Dendritic cell treated with granulocyte-macrophage colony-stimulating factor and Interleukin-4, amounts not matched to agents 40 ng/mL and 50 ng/mL, for 4 days (primary cell): ENCODE measurements around the gene ALDH2.
A peak's percentile ranks its signal among the peaks of the same experiment; 100 is the strongest.
"Not testable (repeated sequence)": the region's sequence is repeated elsewhere in the genome, so short reads cannot be mapped to it uniquely, and the experiment has no call there.

ENCODE experiments used
- H3K27ac Mint-ChIP-seq: one replicate; pipeline ENCODE4 v1.8.0; 2022; ENCODE audit warnings: mild to moderate bottlenecking, mixed read lengths
- H3K27me3 Mint-ChIP-seq: one replicate; pipeline ENCODE4 v1.8.0; 2022; ENCODE audit warnings: mild to moderate bottlenecking, mixed read lengths
- H3K36me3 Mint-ChIP-seq: one replicate; pipeline ENCODE4 v1.8.0; 2022; ENCODE audit warnings: low read depth, mixed read lengths
- H3K4me1 Mint-ChIP-seq: one replicate; pipeline ENCODE4 v1.8.0; 2022; ENCODE audit warnings: low read depth, mixed read lengths
- H3K4me3 Mint-ChIP-seq: one replicate; pipeline ENCODE4 v1.8.0; 2022; ENCODE audit warnings: mild to moderate bottlenecking, moderate library complexity, mixed read lengths
- H3K9me3 Mint-ChIP-seq: one replicate; pipeline ENCODE4 v1.8.0; 2022; ENCODE audit warnings: mixed read lengths
- intact Hi-C: fragments of 100-400 bp; cut with micrococcal nuclease; formaldehyde crosslinking; loops from one replicate; pipeline ENCODE4 v1.15.0; 2022

ALDH2 gene

GRCh38 chr12:111749391-111749790, 17.3 kb upstream of the ALDH2 start:
- intact Hi-C loops, result no loop called here
- H3K4me1 Mint-ChIP-seq, result no peaks in the 10 kb centered on the region
- H3K36me3 Mint-ChIP-seq, result peaks cover 93% of the 10 kb centered on the region
- no peaks in the 10 kb centered on the region for H3K27me3 Mint-ChIP-seq
- no peaks in the 10 kb centered on the region for H3K9me3 Mint-ChIP-seq
- H3K27ac Mint-ChIP-seq, result no peak overlapping the region
- no peak overlapping the region for H3K4me3 Mint-ChIP-seq

- H3K9me3 Mint-ChIP-seq, result no peaks in the 10 kb centered on the region
- peaks cover 84% of the 10 kb centered on the region for H3K36me3 Mint-ChIP-seq
- intact Hi-C loops, result loop anchor here (1.0 kb wide), 2 partner anchors 35 to 60 kb away; no protein-coding TSS in a partner anchor
- peaks cover 15% of the 10 kb centered on the region for H3K4me1 Mint-ChIP-seq
- no peak overlapping the region for H3K4me3 Mint-ChIP-seq
- no peak overlapping the region for H3K27ac Mint-ChIP-seq
- H3K27me3 Mint-ChIP-seq, result no peaks in the 10 kb centered on the region
Observed at GRCh38 chr12:111753144-111753881, 13.4 kb upstream of the ALDH2 start.

- Mint-ChIP-seq H3K4me1 (peaks cover 25% of the 10 kb centered on the region), H3K4me3 (no peak overlapping the region), H3K9me3 (no peaks in the 10 kb centered on the region), H3K27ac (no peak overlapping the region), H3K27me3 (no peaks in the 10 kb centered on the region), H3K36me3 (peaks cover 75% of the 10 kb centered on the region)
- intact Hi-C loops, result no loop called here
Observed at GRCh38 chr12:111754671-111755070, 12.1 kb upstream of the ALDH2 start.

- Mint-ChIP-seq H3K4me1 (peaks cover 29% of the 10 kb centered on the region), H3K27me3 (no peaks in the 10 kb centered on the region), H3K4me3 (no peak overlapping the region), H3K9me3 (no peaks in the 10 kb centered on the region), H3K27ac (no peak overlapping the region), H3K36me3 (peaks cover 61% of the 10 kb centered on the region)
- intact Hi-C loops, result no loop called here
Observed at GRCh38 chr12:111756196-111756595, 10.5 kb upstream of the ALDH2 start.

GRCh38 chr12:111756681-111757080, 10.1 kb upstream of the ALDH2 start:
- H3K9me3 Mint-ChIP-seq, result no peaks in the 10 kb centered on the region
- H3K4me3 Mint-ChIP-seq, result no peak overlapping the region
- no peaks in the 10 kb centered on the region for H3K27me3 Mint-ChIP-seq
- H3K27ac Mint-ChIP-seq, result peak overlapping the region; percentile 71
- intact Hi-C loops, result no loop called here
- H3K36me3 Mint-ChIP-seq, result peaks cover 61% of the 10 kb centered on the region
- H3K4me1 Mint-ChIP-seq, result peaks cover 31% of the 10 kb centered on the region

- no peak overlapping the region for H3K4me3 Mint-ChIP-seq
- H3K27ac Mint-ChIP-seq, result peak overlapping the region; percentile 71
- no peaks in the 10 kb centered on the region for H3K27me3 Mint-ChIP-seq
- H3K9me3 Mint-ChIP-seq, result no peaks in the 10 kb centered on the region
- peaks cover 54% of the 10 kb centered on the region for H3K36me3 Mint-ChIP-seq
- intact Hi-C loops, result no loop called here
- peaks cover 39% of the 10 kb centered on the region for H3K4me1 Mint-ChIP-seq
Observed at GRCh38 chr12:111757361-111758119, 9.2 kb upstream of the ALDH2 start.

- Mint-ChIP-seq H3K9me3 (no peaks in the 10 kb centered on the region), H3K4me1 (peaks cover 39% of the 10 kb centered on the region), H3K36me3 (peaks cover 48% of the 10 kb centered on the region), H3K27ac (peak overlapping the region; percentile 71), H3K4me3 (no peak overlapping the region), H3K27me3 (no peaks in the 10 kb centered on the region)
- intact Hi-C loops, result no loop called here
Observed at GRCh38 chr12:111758120-111758561, 8.6 kb upstream of the ALDH2 start.

GRCh38 chr12:111759271-111759670, 7.5 kb upstream of the ALDH2 start:
- no peak overlapping the region for H3K27ac Mint-ChIP-seq
- intact Hi-C loops, result no loop called here
- no peaks in the 10 kb centered on the region for H3K9me3 Mint-ChIP-seq

GRCh38 chr12:111759991-111760390, 6.7 kb upstream of the ALDH2 start:
- H3K4me1 Mint-ChIP-seq, result peaks cover 48% of the 10 kb centered on the region
- intact Hi-C loops, result no loop called here

More at GRCh38 chr12:111759271-111759670, 7.5 kb upstream of the ALDH2 start:
- Mint-ChIP-seq H3K36me3 (peaks cover 37% of the 10 kb centered on the region), H3K4me1 (peaks cover 48% of the 10 kb centered on the region), H3K27me3 (no peaks in the 10 kb centered on the region), H3K4me3 (no peak overlapping the region)

GRCh38 chr12:111761099-111761498, 5.6 kb upstream of the ALDH2 start:
- Mint-ChIP-seq H3K36me3 (peaks cover 19% of the 10 kb centered on the region), H3K4me3 (no peak overlapping the region), H3K27me3 (no peaks in the 10 kb centered on the region), H3K4me1 (peaks cover 58% of the 10 kb centered on the region), H3K27ac (no peak overlapping the region), H3K9me3 (no peaks in the 10 kb centered on the region)
- intact Hi-C loops, result no loop called here

More at GRCh38 chr12:111759991-111760390, 6.7 kb upstream of the ALDH2 start:
- no peak overlapping the region for H3K27ac Mint-ChIP-seq
- no peaks in the 10 kb centered on the region for H3K9me3 Mint-ChIP-seq
- peaks cover 30% of the 10 kb centered on the region for H3K36me3 Mint-ChIP-seq
- no peaks in the 10 kb centered on the region for H3K27me3 Mint-ChIP-seq
- no peak overlapping the region for H3K4me3 Mint-ChIP-seq

- intact Hi-C loops, result no loop called here
- Mint-ChIP-seq H3K36me3 (peaks cover 12% of the 10 kb centered on the region), H3K27ac (no peak overlapping the region), H3K4me1 (peaks cover 63% of the 10 kb centered on the region), H3K4me3 (no peak overlapping the region), H3K27me3 (no peaks in the 10 kb centered on the region), H3K9me3 (no peaks in the 10 kb centered on the region)
Observed at GRCh38 chr12:111761706-111762105, 5.0 kb upstream of the ALDH2 start.

- intact Hi-C loops, H3K27ac Mint-ChIP-seq, H3K9me3 Mint-ChIP-seq, H3K27me3 Mint-ChIP-seq, H3K4me3 Mint-ChIP-seq: not testable (repeated sequence)
- Mint-ChIP-seq H3K36me3 (peaks cover 12% of the 10 kb centered on the region), H3K4me1 (peaks cover 62% of the 10 kb centered on the region)
Observed at GRCh38 chr12:111763552-111763951, 3.2 kb upstream of the ALDH2 start.

GRCh38 chr12:111764120-111764821, 2.5 kb upstream of the ALDH2 start:
- no peaks in the 10 kb centered on the region for H3K27me3 Mint-ChIP-seq
- peaks cover 63% of the 10 kb centered on the region for H3K4me1 Mint-ChIP-seq
- no peak overlapping the region for H3K27ac Mint-ChIP-seq
- H3K4me3 Mint-ChIP-seq, result no peak overlapping the region
- no peaks in the 10 kb centered on the region for H3K9me3 Mint-ChIP-seq
- H3K36me3 Mint-ChIP-seq, result peaks cover 9% of the 10 kb centered on the region
- intact Hi-C loops, result no loop called here
